CD4-positive, alpha-beta memory T cell (primary cell): ENCODE data around the gene MCM5. TPM values are rescaled to one million over a fixed set of nuclear protein-coding genes. Genes with fewer than 3 reads are reported as not detected.

ENCODE experiments used
- CTCF ChIA-PET: fragments of 350-600 bp; sonication (Branson Sonifier 250); formaldehyde crosslinking; loops from one replicate; lab custom pipeline; 2021; ENCODE audit warnings: inconsistent platforms; ENCODE audit not compliant: partially characterized antibody; lab: Charles Lee
- POLR2A ChIA-PET: fragments of 350-600 bp; sonication (Branson Sonifier 250); formaldehyde crosslinking; loops from one replicate; lab custom pipeline; 2021; ENCODE audit not compliant: partially characterized antibody; lab: Charles Lee
- DNase-seq, 5 donors: peaks; one replicate each; pipeline versions ENCODE4 v3.0.0 to v3.0.0-alpha.2; 2020 to 2022; ENCODE audit warnings: mixed read lengths in 1 of 5
- H3K27ac ChIP-seq: one replicate; pipeline ENCODE4 v1.7.0; 2013; ENCODE audit warnings: low read depth, low read length
- H3K27me3 ChIP-seq: 2 replicates; pipeline ENCODE4 v1.7.0; 2013; ENCODE audit warnings: mild to moderate bottlenecking, low read length, moderate library complexity; ENCODE audit not compliant: insufficient read depth
- H3K36me3 ChIP-seq: 2 replicates; pipeline ENCODE4 v1.7.0; 2013; ENCODE audit warnings: mild to moderate bottlenecking, low read length, moderate library complexity; ENCODE audit not compliant: insufficient read depth
- H3K4me1 ChIP-seq: 2 replicates; pipeline ENCODE4 v1.7.0; 2013; ENCODE audit warnings: mild to moderate bottlenecking, low read length, moderate library complexity; ENCODE audit not compliant: insufficient read depth
- H3K4me3 ChIP-seq, 2 donors: one replicate each; pipeline ENCODE4 v1.7.0; 2013; ENCODE audit warnings: low read length in 2 of 2, mild to moderate bottlenecking in 1 of 2
- H3K9me3 ChIP-seq, 2 donors: one replicate each; pipeline ENCODE4 v1.7.0; 2013; ENCODE audit warnings: low read length in 2 of 2, control low read depth in 1 of 2; ENCODE audit not compliant: control insufficient read depth in 1 of 2
- H3K27ac Mint-ChIP-seq, 7 donors: one replicate each; pipeline ENCODE4 v1.8.0; 2020 to 2021; ENCODE audit warnings: mixed read lengths in 7 of 7, mild to moderate bottlenecking in 6 of 7, inconsistent platforms in 3 of 7, moderate library complexity in 3 of 7
- H3K27me3 Mint-ChIP-seq, 2 donors: one replicate each; pipeline ENCODE4 v1.8.0; 2020 to 2021; ENCODE audit warnings: mixed read lengths in 2 of 2
- H3K36me3 Mint-ChIP-seq, 2 donors: one replicate each; pipeline ENCODE4 v1.8.0; 2020 to 2021; ENCODE audit warnings: mixed read lengths in 2 of 2, inconsistent platforms in 1 of 2, mild to moderate bottlenecking in 1 of 2
- H3K4me1 Mint-ChIP-seq, 4 donors: one replicate each; pipeline ENCODE4 v1.8.0; 2020 to 2021; ENCODE audit warnings: mixed read lengths in 4 of 4, mild to moderate bottlenecking in 1 of 4
- H3K4me3 Mint-ChIP-seq, 8 donors: one replicate each; pipeline ENCODE4 v1.8.0; 2020 to 2021; ENCODE audit warnings: mixed read lengths in 8 of 8, mild to moderate bottlenecking in 7 of 8, moderate library complexity in 6 of 8, inconsistent platforms in 3 of 8
- H3K9me3 Mint-ChIP-seq, 8 donors: one replicate each; pipeline ENCODE4 v1.8.0; 2020 to 2021; ENCODE audit warnings: mixed read lengths in 8 of 8, mild to moderate bottlenecking in 5 of 8, inconsistent platforms in 3 of 8, moderate library complexity in 1 of 8
- intact Hi-C: fragments of 100-400 bp; cut with micrococcal nuclease; formaldehyde crosslinking; loops from one replicate; pipeline ENCODE4 v1.15.1; 2023
- polyA plus RNA-seq, 2 donors: library from polyadenylated mRNA; unstranded; fragments of 300-500 nt; fragmentation: Illumina TruSeq; gene quantifications; one replicate each; pipeline ENCODE4 v1.2.3, GENCODE V29; 2021
- total RNA-seq, 2 experiments: library from RNA; stranded (reverse); gene quantifications; one replicate each; pipeline ENCODE4 v1.2.3, GENCODE V29; 2021

The MCM5 gene
- total and polyA plus RNA-seq, 4 experiments from 2014 or later, result 22.0 to 58.1 (median 37.7) TPM

GRCh38 chr22:35411102-35411501 lies 11.2 kb downstream of the MCM5 start:
- Histone ChIP-seq H3K4me1 (no peaks in the 10 kb centered on the region), H3K9me3 (no peaks in the 10 kb centered on the region), H3K27ac (no peak overlapping the region), H3K4me3 (no peak overlapping the region), H3K27me3 (no peaks in the 10 kb centered on the region), H3K36me3 (peaks cover 77% of the 10 kb centered on the region)
- Mint-ChIP-seq H3K4me1 (peaks cover 0 to 4% (median 0%) of the 10 kb centered on the region in 4 donors), H3K27me3 (no peaks in the 10 kb centered on the region), H3K4me3 (no peak overlapping the region), H3K9me3 (no peaks in the 10 kb centered on the region), H3K36me3 (peaks cover 68 to 87% of the 10 kb centered on the region in 2 donors), H3K27ac (peak overlapping the region in 4 of 7 donors; percentile 23 to 66 (median 34))
- POLR2A ChIA-PET, result interaction anchor here (0.8 kb wide), 1 partner anchor 12 kb away, joined by 4 read pairs; no protein-coding TSS in a partner anchor
- CTCF ChIA-PET, result interaction anchor here (0.6 to 1.7 kb wide), 2 partner anchors 9 to 48 kb away, joined by 3 to 4 read pairs; no protein-coding TSS in a partner anchor
- DNase-seq, result no peak
- intact Hi-C loops, result no loop called here

DNA sequence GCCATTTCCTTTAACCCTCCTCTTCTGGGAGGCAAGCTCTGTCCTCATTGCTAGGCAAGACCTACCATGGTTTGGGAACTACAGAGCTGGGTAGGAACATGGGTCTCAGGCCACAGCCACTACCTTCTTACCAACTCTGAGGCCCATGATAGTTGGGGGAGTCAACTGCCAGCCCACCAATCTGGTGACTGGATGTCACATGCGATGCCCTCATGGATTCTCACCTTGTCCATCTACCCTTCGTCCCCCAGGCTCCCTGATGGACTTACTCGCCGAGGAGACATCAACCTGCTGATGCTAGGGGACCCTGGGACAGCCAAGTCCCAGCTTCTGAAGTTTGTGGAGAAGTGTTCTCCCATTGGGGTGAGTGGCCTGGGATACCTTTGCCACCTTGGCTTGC lies 13.7 kb downstream of the MCM5 start:
- no peaks in the 10 kb centered on the region for H3K4me1 ChIP-seq
- no peak overlapping the region for H3K27ac ChIP-seq
- Mint-ChIP-seq H3K27me3 (no peaks in the 10 kb centered on the region), H3K27ac (no peak overlapping the region), H3K4me3 (no peak overlapping the region), H3K9me3 (no peaks in the 10 kb centered on the region), H3K4me1 (peaks cover 0 to 4% (median 0%) of the 10 kb centered on the region in 4 donors), H3K36me3 (peaks cover 62 to 83% of the 10 kb centered on the region in 2 donors)
- no peak for DNase-seq
- CTCF ChIA-PET, result interaction anchor here (1.5 kb wide), 1 partner anchor 652 kb away, joined by 3 read pairs; no protein-coding TSS in a partner anchor
- no peaks in the 10 kb centered on the region for H3K27me3 ChIP-seq
- peaks cover 73% of the 10 kb centered on the region for H3K36me3 ChIP-seq
- H3K4me3 ChIP-seq, result no peak overlapping the region
- POLR2A ChIA-PET, result no interaction called here
- intact Hi-C loops, result no loop called here
- no peaks in the 10 kb centered on the region for H3K9me3 ChIP-seq

DNA sequence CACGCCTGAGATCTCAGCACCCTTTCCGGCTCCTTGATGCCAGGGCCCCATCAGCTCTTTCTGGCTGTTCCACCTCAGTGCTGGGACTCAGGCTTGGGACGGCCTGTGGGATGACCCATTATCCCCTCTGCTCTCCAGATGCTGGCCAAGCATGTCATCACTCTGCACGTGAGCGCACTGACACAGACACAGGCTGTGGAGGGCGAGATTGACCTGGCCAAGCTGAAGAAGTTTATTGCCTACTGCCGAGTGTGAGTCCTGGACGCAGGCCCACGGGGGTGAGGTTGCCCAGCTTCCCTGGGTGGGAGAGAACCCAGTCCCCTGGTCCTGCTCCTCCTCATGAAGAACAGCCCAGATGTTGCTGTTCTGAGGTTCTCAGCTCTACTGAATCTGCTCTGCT lies 17.7 kb downstream of the MCM5 start:
- Histone ChIP-seq H3K4me3 (no peak overlapping the region), H3K4me1 (no peaks in the 10 kb centered on the region), H3K27me3 (no peaks in the 10 kb centered on the region), H3K9me3 (no peaks in the 10 kb centered on the region), H3K27ac (no peak overlapping the region), H3K36me3 (peaks cover 74% of the 10 kb centered on the region)
- Mint-ChIP-seq H3K9me3 (no peaks in the 10 kb centered on the region), H3K36me3 (peaks cover 56 to 86% of the 10 kb centered on the region in 2 donors), H3K27me3 (no peaks in the 10 kb centered on the region), H3K4me3 (no peak overlapping the region), H3K27ac (no peak overlapping the region), H3K4me1 (peaks cover 0 to 3% (median 0%) of the 10 kb centered on the region in 4 donors)
- intact Hi-C loops, result no loop called here
- ChIA-PET CTCF (no interaction called here), POLR2A (no interaction called here)
- DNase-seq, result no peak

GRCh38 chr22:35418088-35418487 lies 18.1 kb downstream of the MCM5 start:
- intact Hi-C loops, result no loop called here
- no peaks in the 10 kb centered on the region for H3K27me3 Mint-ChIP-seq

GRCh38 chr22:35418731-35419130 lies 18.8 kb downstream of the MCM5 start:
- Histone ChIP-seq H3K9me3 (no peaks in the 10 kb centered on the region), H3K4me3 (no peak overlapping the region), H3K4me1 (no peaks in the 10 kb centered on the region), H3K36me3 (peaks cover 67% of the 10 kb centered on the region), H3K27me3 (no peaks in the 10 kb centered on the region), H3K27ac (no peak overlapping the region)
- peaks cover 57 to 89% of the 10 kb centered on the region in 2 donors for H3K36me3 Mint-ChIP-seq
- H3K9me3 Mint-ChIP-seq, result no peaks in the 10 kb centered on the region
- intact Hi-C loops, result no loop called here
- DNase-seq, result no peak
- no peak overlapping the region for H3K4me3 Mint-ChIP-seq
- no peaks in the 10 kb centered on the region for H3K27me3 Mint-ChIP-seq
- CTCF ChIA-PET, result no interaction called here
- H3K4me1 Mint-ChIP-seq, result peaks cover 0 to 3% (median 0%) of the 10 kb centered on the region in 4 donors
- POLR2A ChIA-PET, result no interaction called here
- H3K27ac Mint-ChIP-seq, result no peak overlapping the region

More at GRCh38 chr22:35418088-35418487, 18.1 kb downstream of the MCM5 start:
- H3K4me1 ChIP-seq, result no peaks in the 10 kb centered on the region
- H3K4me1 Mint-ChIP-seq, result peaks cover 0 to 3% (median 0%) of the 10 kb centered on the region in 4 donors
- no peak overlapping the region for H3K27ac Mint-ChIP-seq
- no peak overlapping the region for H3K27ac ChIP-seq
- H3K27me3 ChIP-seq, result no peaks in the 10 kb centered on the region
- DNase-seq, result no peak
- no peak overlapping the region for H3K4me3 Mint-ChIP-seq
- H3K9me3 Mint-ChIP-seq, result no peaks in the 10 kb centered on the region
- POLR2A ChIA-PET, result no interaction called here
- peaks cover 54 to 89% of the 10 kb centered on the region in 2 donors for H3K36me3 Mint-ChIP-seq
- no peak overlapping the region for H3K4me3 ChIP-seq
- no peaks in the 10 kb centered on the region for H3K9me3 ChIP-seq
- CTCF ChIA-PET, result no interaction called here
- peaks cover 73% of the 10 kb centered on the region for H3K36me3 ChIP-seq

GRCh38 chr22:35419756-35420155 lies 19.8 kb downstream of the MCM5 start:
- H3K4me1 Mint-ChIP-seq, result peaks cover 0 to 3% (median 0%) of the 10 kb centered on the region in 4 donors
- H3K36me3 ChIP-seq, result peaks cover 62% of the 10 kb centered on the region
- H3K27me3 Mint-ChIP-seq, result no peaks in the 10 kb centered on the region
- H3K9me3 Mint-ChIP-seq, result no peaks in the 10 kb centered on the region
- H3K9me3 ChIP-seq, result no peaks in the 10 kb centered on the region
- intact Hi-C loops, result no loop called here
- no peaks in the 10 kb centered on the region for H3K27me3 ChIP-seq
- H3K4me3 Mint-ChIP-seq, result no peak overlapping the region
- ChIA-PET CTCF (interaction anchor here (1.4 to 1.5 kb wide), 2 partner anchors 8 to 10 kb away, joined by 4 to 10 read pairs; no protein-coding TSS in a partner anchor), POLR2A (no interaction called here)
- H3K27ac Mint-ChIP-seq, result peak overlapping the region in 1 of 7 donors; percentile 52
- no peak overlapping the region for H3K4me3 ChIP-seq
- H3K36me3 Mint-ChIP-seq, result peaks cover 62 to 91% of the 10 kb centered on the region in 2 donors
- H3K27ac ChIP-seq, result no peak overlapping the region
- DNase-seq, result no peak
- H3K4me1 ChIP-seq, result no peaks in the 10 kb centered on the region

DNA sequence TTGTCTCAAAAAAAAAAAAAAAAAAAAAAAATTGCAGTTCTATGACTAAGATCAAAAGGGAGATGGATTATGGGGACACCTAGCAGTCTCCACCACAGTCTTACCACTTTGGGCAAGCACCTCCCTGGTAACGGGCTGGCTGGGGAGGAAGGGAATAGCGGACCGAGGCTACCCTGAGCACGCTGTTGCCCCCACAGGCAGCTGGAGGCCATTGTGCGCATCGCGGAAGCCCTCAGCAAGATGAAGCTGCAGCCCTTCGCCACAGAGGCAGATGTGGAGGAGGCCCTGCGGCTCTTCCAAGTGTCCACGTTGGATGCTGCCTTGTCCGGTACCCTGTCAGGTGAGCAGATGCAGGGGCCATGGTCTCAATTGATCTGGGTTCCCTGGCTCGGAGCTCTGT lies 21.2 kb downstream of the MCM5 start:
- no peaks in the 10 kb centered on the region for H3K27me3 Mint-ChIP-seq
- no peak overlapping the region for H3K27ac Mint-ChIP-seq
- H3K27ac ChIP-seq, result no peak overlapping the region
- no peaks in the 10 kb centered on the region for H3K27me3 ChIP-seq
- no peak overlapping the region for H3K4me3 ChIP-seq
- intact Hi-C loops, result no loop called here
- peaks cover 0 to 6% (median 1%) of the 10 kb centered on the region in 4 donors for H3K4me1 Mint-ChIP-seq
- H3K36me3 ChIP-seq, result peaks cover 51% of the 10 kb centered on the region
- no peak overlapping the region for H3K4me3 Mint-ChIP-seq
- no peaks in the 10 kb centered on the region for H3K9me3 Mint-ChIP-seq
- DNase-seq, result no peak
- H3K9me3 ChIP-seq, result no peaks in the 10 kb centered on the region
- no peaks in the 10 kb centered on the region for H3K4me1 ChIP-seq
- CTCF ChIA-PET, result interaction anchor here (0.7 to 1.5 kb wide), 3 partner anchors 9 to 162 kb away, joined by 3 to 10 read pairs (median 4); no protein-coding TSS in a partner anchor
- peaks cover 57 to 86% of the 10 kb centered on the region in 2 donors for H3K36me3 Mint-ChIP-seq
- POLR2A ChIA-PET, result no interaction called here
